ENCODE data around the gene LPCAT1. TPM values are rescaled to one million over a fixed set of nuclear protein-coding genes. Genes with fewer than 3 reads are reported as not detected.

Gene LPCAT1
- total and polyA plus RNA-seq, 2 of the 13 experiments (the other 11 are each of a cell fraction or from before 2014, with no cell fraction given): 29.8 to 90.6 TPM

- TF ChIP-seq CSRNP2 (CRISPR knock-in tag; conservative IDR thresholded peaks at IDR 0.05; ENCODE audit: low read depth) (no peak), ZNF331 (CRISPR knock-in tag; IDR thresholded peaks at IDR 0.05) (no peak), IRF1 (CRISPR knock-in tag; IDR thresholded peaks at IDR 0.05; ENCODE audit: low read depth) (no peak), ZKSCAN5 (CRISPR knock-in tag; IDR thresholded peaks at IDR 0.05) (no peak), SPEN (CRISPR knock-in tag; IDR thresholded peaks at IDR 0.05; ENCODE audit: low read depth) (no peak), SNAI1 (CRISPR knock-in tag; IDR thresholded peaks at IDR 0.05; ENCODE audit: borderline replicate concordance) (no peak), FOXJ3 (CRISPR knock-in tag; IDR thresholded peaks at IDR 0.05; ENCODE audit: borderline replicate concordance) (no peak), NR3C1 (CRISPR knock-in tag; IDR thresholded peaks at IDR 0.05) (no peak), U2AF1 (optimal IDR thresholded peaks at IDR 0.05; ENCODE audit: low read depth, low read length) (no peak), POLR2AphosphoS2 (IDR thresholded peaks at IDR 0.05; ENCODE audit: low read depth, low read length) (no peak), ZNF274 (CRISPR knock-in tag; IDR thresholded peaks at IDR 0.05) (no peak), TEAD2 (CRISPR knock-in tag; IDR thresholded peaks at IDR 0.05) (no peak)
Observed at GRCh38 chr5:1538276-1538675, 14.5 kb upstream of the LPCAT1 start (continued).

DNA sequence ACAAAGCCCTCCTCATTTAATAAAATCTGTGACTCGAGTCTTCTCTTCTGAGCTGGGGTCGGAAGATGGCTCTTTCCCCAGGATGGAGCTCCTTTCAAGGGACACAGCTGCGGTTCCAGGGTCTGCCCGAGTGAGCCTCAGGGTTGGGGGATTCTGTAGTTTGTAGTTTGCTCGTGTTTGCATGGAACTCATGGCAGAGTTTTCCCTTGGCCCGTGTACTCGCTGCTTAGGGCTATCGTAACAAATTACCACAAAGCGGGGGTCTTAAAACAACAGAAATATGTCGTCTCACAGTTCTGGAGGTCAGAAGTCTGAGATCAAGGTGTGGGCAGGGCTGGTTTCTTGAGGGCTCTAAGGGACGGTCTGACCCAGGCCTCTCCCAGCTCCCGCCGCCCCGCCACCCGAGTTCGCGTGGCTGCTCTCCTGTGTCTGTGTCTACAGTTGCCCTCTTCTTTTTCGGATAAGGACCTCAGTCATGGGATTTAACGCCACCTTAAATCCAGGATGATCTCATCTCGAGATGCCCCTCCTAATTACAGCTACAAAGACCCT is 13.9 kb upstream of the LPCAT1 start:
- no peak for ATAC-seq
- Histone ChIP-seq H3K27ac (ENCODE audit: extremely low read length, insufficient read depth, low read length) (no peak overlapping the region), H3K4me1 (ENCODE audit: insufficient read depth, low read length) (peaks cover 24% of the 10 kb centered on the region), H2AFZ (ENCODE audit: low read length) (no peak overlapping the region), H3K27me3 (ENCODE audit: control insufficient read depth in 1 of 2, insufficient read depth in 2 of 2, low read length in 2 of 2) (no peaks in the 10 kb centered on the region), H3K9ac (ENCODE audit: insufficient read depth, low read depth, low read length) (no peak overlapping the region), H3K4me3 (replicated peaks in 1 of 3; ENCODE audit: insufficient read depth in 1 of 3, low read depth in 2 of 3, low read length in 3 of 3) (peak overlapping the region in 1 of 3 experiments; percentile 79; a peak in 1 of 6 replicates), H4K20me1 (ENCODE audit: insufficient read depth, low read length) (no peaks in the 10 kb centered on the region), H3K36me3 (replicated peaks in 1 of 2; ENCODE audit: control insufficient read depth in 1 of 2, insufficient read depth in 2 of 2, low read length in 2 of 2) (no peaks in the 10 kb centered on the region), H3K4me2 (ENCODE audit: low read depth, low read length) (peak overlapping the region; percentile 73; the same call in 1 of the 2 replicates), H3K79me2 (ENCODE audit: insufficient read depth, low read length) (no peaks in the 10 kb centered on the region), H3K9me3 (ENCODE audit: low read length) (no peaks in the 10 kb centered on the region)
- DNase-seq (ENCODE audit: low spot score): no peak
- CTCF ChIA-PET (ENCODE audit: low intra/inter-chr PET ratio, low total read pairs): no interaction called here
- no TSS peak for BruUV-seq (replicated peaks)
- FAIRE-seq: no peak
- in situ Hi-C loops (cut with HindIII; ENCODE audit: extremely low pct_ligation_motif_present, low pct_unique_long_range_greater_than_20kb): no loop called here
- intact Hi-C loops (cut with micrococcal nuclease; ENCODE audit: unreplicated experiment): no loop called here
- TF ChIP-seq, protein P1, sequence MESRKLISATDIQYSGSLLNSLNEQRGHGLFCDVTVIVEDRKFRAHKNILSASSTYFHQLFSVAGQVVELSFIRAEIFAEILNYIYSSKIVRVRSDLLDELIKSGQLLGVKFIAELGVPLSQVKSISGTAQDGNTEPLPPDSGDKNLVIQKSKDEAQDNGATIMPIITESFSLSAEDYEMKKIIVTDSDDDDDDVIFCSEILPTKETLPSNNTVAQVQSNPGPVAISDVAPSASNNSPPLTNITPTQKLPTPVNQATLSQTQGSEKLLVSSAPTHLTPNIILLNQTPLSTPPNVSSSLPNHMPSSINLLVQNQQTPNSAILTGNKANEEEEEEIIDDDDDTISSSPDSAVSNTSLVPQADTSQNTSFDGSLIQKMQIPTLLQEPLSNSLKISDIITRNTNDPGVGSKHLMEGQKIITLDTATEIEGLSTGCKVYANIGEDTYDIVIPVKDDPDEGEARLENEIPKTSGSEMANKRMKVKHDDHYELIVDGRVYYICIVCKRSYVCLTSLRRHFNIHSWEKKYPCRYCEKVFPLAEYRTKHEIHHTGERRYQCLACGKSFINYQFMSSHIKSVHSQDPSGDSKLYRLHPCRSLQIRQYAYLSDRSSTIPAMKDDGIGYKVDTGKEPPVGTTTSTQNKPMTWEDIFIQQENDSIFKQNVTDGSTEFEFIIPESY (CRISPR knock-in tag; IDR thresholded peaks at IDR 0.05): peak; percentile 14; the same call in 1 of the 2 replicates
- TF ChIP-seq ZBTB38 (CRISPR knock-in tag; IDR thresholded peaks at IDR 0.05) (peak; percentile 39; the same call in 1 of the 2 replicates), TRIM22 (IDR thresholded peaks at IDR 0.05) (no peak), ZNF713 (CRISPR knock-in tag; IDR thresholded peaks at IDR 0.05) (no peak), FOSL1 (CRISPR knock-in tag; IDR thresholded peaks at IDR 0.05; ENCODE audit: borderline replicate concordance) (no peak)
- WGBS (ENCODE audit: low lambda C conversion rate): 79% methylated on average over 20 of the region's 20 CpGs
- POLR2A ChIA-PET: interaction anchor here (1.2 kb wide), 1 partner anchor 30 kb away, joined by 3 read pairs; no protein-coding TSS in a partner anchor

Measured in HepG2 (cell line).